ENCODE measurements around the gene MAZ.

DNA sequence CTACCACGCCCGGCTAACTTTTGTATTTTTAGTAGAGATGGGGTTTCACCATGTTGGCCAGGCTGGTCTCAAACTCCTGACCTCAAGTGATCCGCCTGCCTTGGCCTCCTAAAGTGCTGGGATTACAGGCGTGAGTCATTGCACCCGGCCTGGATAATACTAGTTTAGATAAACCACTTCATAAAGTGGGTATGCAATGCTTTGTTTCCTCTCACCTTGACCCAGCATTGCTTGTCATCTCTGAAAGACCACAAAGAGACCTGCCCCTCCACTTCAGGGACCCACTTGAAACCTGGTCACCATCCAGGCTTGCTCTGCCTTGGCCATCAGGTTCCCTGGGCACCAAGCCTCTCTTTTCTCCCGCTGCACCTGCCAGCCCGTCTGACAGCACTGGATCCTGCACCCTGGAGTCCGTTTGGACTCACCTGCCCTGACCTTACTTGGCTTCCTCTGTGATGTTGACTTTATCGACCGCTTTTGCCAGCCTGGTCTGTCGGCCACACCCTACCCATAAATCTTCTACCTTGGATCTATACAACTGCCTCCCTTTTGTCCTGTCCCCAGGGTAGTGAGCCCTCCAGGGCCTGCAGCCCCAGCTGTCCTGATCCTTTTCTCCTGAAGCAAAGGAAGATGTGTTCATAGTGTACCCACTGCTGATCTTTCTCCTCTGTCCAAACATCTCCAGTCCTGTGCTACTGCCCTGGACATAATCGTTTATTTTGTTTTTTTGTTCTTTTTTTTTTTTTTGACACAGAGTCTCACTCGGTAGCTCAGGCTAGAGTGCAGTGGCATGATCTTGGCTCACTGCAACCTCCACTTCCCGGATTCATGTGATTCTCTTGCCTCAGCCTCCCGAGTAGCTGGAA, 40.9 kb upstream of the MAZ start:
- TF ChIP-seq CTCF (IDR thresholded peaks at IDR 0.05 in 2 of 3, conservative IDR thresholded peaks at IDR 0.05 in 1 of 3; ENCODE audit: borderline replicate concordance in 1 of 3, insufficient read depth in 1 of 3, low read depth in 2 of 3, low read length in 2 of 3), result no peak
- TF ChIP-seq JUND (IDR thresholded peaks at IDR 0.05), result 0 out of 2 replicates have a peak, but pooled peaks have one; percentile 8
- no peak for TF ChIP-seq POLR2AphosphoS5 (IDR thresholded peaks at IDR 0.05; ENCODE audit: low read depth, low read length)
- no peak for TF ChIP-seq CBX3 (IDR thresholded peaks at IDR 0.05; ENCODE audit: low read depth)
- no peak for TF ChIP-seq REST (IDR thresholded peaks at IDR 0.05; ENCODE audit: low read depth)
- TF ChIP-seq EZH2 (IDR thresholded peaks at IDR 0.05), result no peak
- TF ChIP-seq POLR2A (IDR thresholded peaks at IDR 0.05; ENCODE audit: borderline replicate concordance, extremely low read depth, insufficient read depth, insufficient read length), result no peak
